ENCODE results near the gene ZNF791. TPM values are rescaled to one million over a fixed set of nuclear protein-coding genes. Genes with fewer than 3 reads are reported as not detected.

Gene ZNF791
- total and polyA plus RNA-seq, 4 donors, result 3.1 to 10.3 (median 7.0) TPM

DNA sequence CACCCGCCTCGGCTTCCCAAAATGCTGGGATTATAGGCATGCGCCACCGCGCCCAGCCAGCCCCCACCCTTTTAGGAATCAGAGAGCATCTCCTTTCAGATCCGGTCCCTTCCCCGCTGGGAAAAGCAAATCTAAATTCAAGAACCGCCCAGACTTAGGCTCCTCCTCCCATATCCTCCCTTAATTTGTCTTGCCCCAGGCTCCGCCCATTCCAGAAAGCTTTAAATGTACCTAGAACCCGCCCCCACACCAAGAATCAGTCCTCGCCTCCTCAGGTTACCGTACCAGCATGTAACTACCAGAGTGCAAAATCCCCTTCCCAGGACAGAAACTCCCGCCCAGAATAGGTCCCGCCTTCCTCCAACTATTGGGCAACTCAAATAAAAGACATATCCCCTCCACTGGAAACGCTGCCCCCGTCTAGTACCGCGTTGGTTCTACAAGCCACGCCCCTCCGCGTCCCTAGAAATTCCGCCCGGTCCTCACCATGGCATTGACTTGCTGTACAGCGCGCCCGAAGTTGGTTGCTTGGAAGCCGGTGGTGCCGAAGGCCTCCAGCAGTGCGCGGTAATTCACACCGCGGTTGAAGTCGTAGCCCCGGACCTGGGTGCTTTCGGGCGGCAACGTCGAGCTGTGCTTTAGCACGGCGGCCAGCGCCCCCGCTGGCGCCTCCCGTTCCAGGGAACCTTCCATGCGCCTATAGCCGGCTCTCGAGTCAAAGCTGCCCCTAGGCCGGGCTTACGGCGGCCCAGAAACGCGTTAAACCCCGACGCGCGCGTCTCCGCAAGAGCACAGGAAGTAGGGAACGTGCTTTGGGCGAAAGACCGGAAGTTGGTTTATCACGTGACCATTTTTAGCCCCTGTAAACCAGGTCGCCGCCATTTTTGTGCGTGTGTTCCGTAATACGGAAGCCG lies 70.6 kb downstream of the ZNF791 start, which contains the start of gene DHPS (continued):
- TF ChIP-seq, protein P1, sequence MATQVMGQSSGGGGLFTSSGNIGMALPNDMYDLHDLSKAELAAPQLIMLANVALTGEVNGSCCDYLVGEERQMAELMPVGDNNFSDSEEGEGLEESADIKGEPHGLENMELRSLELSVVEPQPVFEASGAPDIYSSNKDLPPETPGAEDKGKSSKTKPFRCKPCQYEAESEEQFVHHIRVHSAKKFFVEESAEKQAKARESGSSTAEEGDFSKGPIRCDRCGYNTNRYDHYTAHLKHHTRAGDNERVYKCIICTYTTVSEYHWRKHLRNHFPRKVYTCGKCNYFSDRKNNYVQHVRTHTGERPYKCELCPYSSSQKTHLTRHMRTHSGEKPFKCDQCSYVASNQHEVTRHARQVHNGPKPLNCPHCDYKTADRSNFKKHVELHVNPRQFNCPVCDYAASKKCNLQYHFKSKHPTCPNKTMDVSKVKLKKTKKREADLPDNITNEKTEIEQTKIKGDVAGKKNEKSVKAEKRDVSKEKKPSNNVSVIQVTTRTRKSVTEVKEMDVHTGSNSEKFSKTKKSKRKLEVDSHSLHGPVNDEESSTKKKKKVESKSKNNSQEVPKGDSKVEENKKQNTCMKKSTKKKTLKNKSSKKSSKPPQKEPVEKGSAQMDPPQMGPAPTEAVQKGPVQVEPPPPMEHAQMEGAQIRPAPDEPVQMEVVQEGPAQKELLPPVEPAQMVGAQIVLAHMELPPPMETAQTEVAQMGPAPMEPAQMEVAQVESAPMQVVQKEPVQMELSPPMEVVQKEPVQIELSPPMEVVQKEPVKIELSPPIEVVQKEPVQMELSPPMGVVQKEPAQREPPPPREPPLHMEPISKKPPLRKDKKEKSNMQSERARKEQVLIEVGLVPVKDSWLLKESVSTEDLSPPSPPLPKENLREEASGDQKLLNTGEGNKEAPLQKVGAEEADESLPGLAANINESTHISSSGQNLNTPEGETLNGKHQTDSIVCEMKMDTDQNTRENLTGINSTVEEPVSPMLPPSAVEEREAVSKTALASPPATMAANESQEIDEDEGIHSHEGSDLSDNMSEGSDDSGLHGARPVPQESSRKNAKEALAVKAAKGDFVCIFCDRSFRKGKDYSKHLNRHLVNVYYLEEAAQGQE (IDR thresholded peaks at IDR 0.05), result no peak
- peak in 1 of 2 donors; percentile 17 for TF ChIP-seq RAD21 (IDR thresholded peaks at IDR 0.05)
- TF ChIP-seq NR2F2 (IDR thresholded peaks at IDR 0.05), result peak; percentile 53

Other genes starting within 250 kb of the ZNF791 start
- 1 to 10 TPM; 2.8 to 4.2 TPM for gene ZNF442, start 245.2 kb upstream of the ZNF791 start, total RNA-seq
- under 1 TPM; 0.49 to 0.67 TPM for gene ZNF442, start 245.2 kb upstream of the ZNF791 start, polyA plus RNA-seq
- gene ZNF799, start 209.6 kb upstream of the ZNF791 start, total RNA-seq, result 1 to 10 TPM; 2.8 to 5.3 TPM
- gene ZNF799, start 209.6 kb upstream of the ZNF791 start, polyA plus RNA-seq, result 1 to 10 TPM; 1.6 to 2.2 TPM
- gene ZNF443, start 169.9 kb upstream of the ZNF791 start, total RNA-seq, result 1 to 10 TPM; 2.6 to 7.4 TPM
- gene ZNF443, start 169.9 kb upstream of the ZNF791 start, polyA plus RNA-seq, result 1 to 10 TPM; 1.1 to 1.9 TPM
- gene ZNF709, start 126.1 kb upstream of the ZNF791 start, total RNA-seq, result 1 to 10 TPM; 1.3 to 1.9 TPM
- gene ZNF709, start 126.1 kb upstream of the ZNF791 start, polyA plus RNA-seq, result under 1 TPM; 0.24 to 0.25 TPM
- gene ZNF564, start 59.4 kb upstream of the ZNF791 start, total RNA-seq, result 1 to 10 TPM; 8.3 to 8.6 TPM
- 1 to 10 TPM; 2.4 to 3.3 TPM for gene ZNF564, start 59.4 kb upstream of the ZNF791 start, polyA plus RNA-seq
- gene ZNF490, start 107 bp upstream of the ZNF791 start, total RNA-seq, result 1 to 10 TPM; 3.5 to 6.1 TPM
- 1 to 10 TPM in 1 of 2 donors, under 1 TPM in 1; 0.93 to 1.0 TPM for gene ZNF490, start 107 bp upstream of the ZNF791 start, polyA plus RNA-seq
- 10 to 100 TPM; 41.3 to 42.9 TPM for gene MAN2B1, start 55.8 kb downstream of the ZNF791 start, total RNA-seq
- gene MAN2B1, start 55.8 kb downstream of the ZNF791 start, polyA plus RNA-seq, result 10 to 100 TPM; 23.5 to 28.9 TPM
- 1 to 10 TPM; 4.0 to 5.1 TPM for gene WDR83, start 55.9 kb downstream of the ZNF791 start, total RNA-seq
- gene WDR83, start 55.9 kb downstream of the ZNF791 start, polyA plus RNA-seq, result 1 to 10 TPM; 3.9 to 4.4 TPM
- gene DHPS, start 71.0 kb downstream of the ZNF791 start, total RNA-seq, result 10 to 100 TPM; 29.1 to 53.9 TPM
- gene DHPS, start 71.0 kb downstream of the ZNF791 start, polyA plus RNA-seq, result 10 to 100 TPM; 34.8 to 50.3 TPM
- not detected for gene GNG14, start 77.1 kb downstream of the ZNF791 start, total RNA-seq
- gene GNG14, start 77.1 kb downstream of the ZNF791 start, polyA plus RNA-seq, result not detected
- gene FBXW9, start 85.7 kb downstream of the ZNF791 start, total RNA-seq, result 1 to 10 TPM; 2.3 to 2.5 TPM
- gene FBXW9, start 85.7 kb downstream of the ZNF791 start, polyA plus RNA-seq, result 1 to 10 TPM; 3.4 to 4.0 TPM
- 10 to 100 TPM; 19.6 to 22.2 TPM for gene TNPO2, start 113.0 kb downstream of the ZNF791 start, total RNA-seq
- 10 to 100 TPM in 1 of 2 donors, 1 to 10 TPM in 1; 6.3 to 12.1 TPM for gene TNPO2, start 113.0 kb downstream of the ZNF791 start, polyA plus RNA-seq
- gene TRIR, start 123.8 kb downstream of the ZNF791 start, total RNA-seq, result 10 to 100 TPM; 69.3 to 84.3 TPM
- 100 to 1,000 TPM; 106 to 169 TPM for gene TRIR, start 123.8 kb downstream of the ZNF791 start, polyA plus RNA-seq
- gene GET3, start 126.6 kb downstream of the ZNF791 start, total RNA-seq, result 10 to 100 TPM; 23.4 to 31.0 TPM
- 10 to 100 TPM; 22.8 to 44.1 TPM for gene GET3, start 126.6 kb downstream of the ZNF791 start, polyA plus RNA-seq
- not detected for gene BEST2, start 140.9 kb downstream of the ZNF791 start, total RNA-seq
- gene BEST2, start 140.9 kb downstream of the ZNF791 start, polyA plus RNA-seq, result not detected
- gene HOOK2, start 164.6 kb downstream of the ZNF791 start, total RNA-seq, result 10 to 100 TPM; 11.3 to 36.4 TPM
- 10 to 100 TPM; 12.9 to 17.0 TPM for gene HOOK2, start 164.6 kb downstream of the ZNF791 start, polyA plus RNA-seq
- gene JUNB, start 180.6 kb downstream of the ZNF791 start, total RNA-seq, result 10 to 100 TPM; 68.6 to 79.2 TPM
- 10 to 100 TPM; 32.7 to 44.6 TPM for gene JUNB, start 180.6 kb downstream of the ZNF791 start, polyA plus RNA-seq
- gene PRDX2, start 190.9 kb downstream of the ZNF791 start, total RNA-seq, result 1,000 to 10,000 TPM in 1 of 2 donors, 100 to 1,000 TPM in 1; 222 to 1,737 TPM
- 100 to 1,000 TPM; 265 to 301 TPM for gene PRDX2, start 190.9 kb downstream of the ZNF791 start, polyA plus RNA-seq
- gene THSD8, start 191.1 kb downstream of the ZNF791 start, total RNA-seq, result under 1 TPM in 1 of 2 donors, not detected in 1; 0.33 TPM
- gene THSD8, start 191.1 kb downstream of the ZNF791 start, polyA plus RNA-seq, result under 1 TPM; 0.22 to 0.35 TPM
- 10 to 100 TPM in 1 of 2 donors, 1 to 10 TPM in 1; 1.8 to 17.5 TPM for gene RNASEH2A, start 195.7 kb downstream of the ZNF791 start, total RNA-seq
- 1 to 10 TPM; 2.3 to 4.6 TPM for gene RNASEH2A, start 195.7 kb downstream of the ZNF791 start, polyA plus RNA-seq
- gene RTBDN, start 223.7 kb downstream of the ZNF791 start, total RNA-seq, result not detected
- gene RTBDN, start 223.7 kb downstream of the ZNF791 start, polyA plus RNA-seq, result not detected
- gene MAST1, start 227.6 kb downstream of the ZNF791 start, total RNA-seq, result under 1 TPM; 0.08 to 0.19 TPM
- gene MAST1, start 227.6 kb downstream of the ZNF791 start, polyA plus RNA-seq, result under 1 TPM; 0.26 to 0.54 TPM